ENCODE data around the gene SSBP1. TPM values are rescaled to one million over a fixed set of nuclear protein-coding genes. Genes with fewer than 3 reads are reported as not detected.

Gene SSBP1
- total and polyA plus RNA-seq, 8 donors = 28.5 to 88.8 (median 47.4) TPM

DNA sequence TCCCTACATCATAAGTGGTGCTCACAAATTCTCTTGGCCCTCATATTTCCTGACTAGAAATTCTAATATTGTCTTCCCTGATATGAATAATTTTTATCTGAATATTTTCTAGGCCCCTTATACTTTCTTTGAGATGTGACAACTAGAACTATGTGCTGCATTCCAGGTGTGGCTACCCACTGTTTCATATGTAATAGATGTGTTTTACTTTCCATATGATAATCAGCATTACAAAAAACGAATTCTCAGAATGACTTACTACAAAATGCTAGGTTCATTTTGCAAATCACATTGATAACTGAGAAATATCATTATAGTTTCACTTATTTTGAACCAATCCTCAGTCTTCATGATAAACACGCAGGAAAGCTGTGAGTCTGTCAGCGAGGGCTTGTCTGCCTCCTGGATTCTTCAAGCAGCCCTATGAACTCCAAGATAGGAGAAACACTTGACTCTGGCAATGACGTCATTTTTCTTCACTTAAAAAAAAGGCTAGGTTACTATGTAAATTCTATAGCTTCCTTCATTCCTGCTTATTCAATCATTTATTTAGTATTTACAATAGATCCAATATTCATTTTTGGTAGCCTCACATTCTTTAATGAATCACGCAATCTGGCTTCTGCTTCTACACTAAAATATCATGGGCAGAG lies 25.4 kb upstream of the SSBP1 start:
- Histone ChIP-seq H3K36me3 (no peaks in the 10 kb centered on the region), H3K4me1 (no peaks in the 10 kb centered on the region), H3K27me3 (no peaks in the 10 kb centered on the region), H3K9me3 (no peaks in the 10 kb centered on the region), H3K27ac (no peak overlapping the region), H3K4me3 (no peak overlapping the region)
- intact Hi-C loops (cut with DNase I) = no loop called here
- no peak for DNase-seq
- TF ChIP-seq, protein P1, sequence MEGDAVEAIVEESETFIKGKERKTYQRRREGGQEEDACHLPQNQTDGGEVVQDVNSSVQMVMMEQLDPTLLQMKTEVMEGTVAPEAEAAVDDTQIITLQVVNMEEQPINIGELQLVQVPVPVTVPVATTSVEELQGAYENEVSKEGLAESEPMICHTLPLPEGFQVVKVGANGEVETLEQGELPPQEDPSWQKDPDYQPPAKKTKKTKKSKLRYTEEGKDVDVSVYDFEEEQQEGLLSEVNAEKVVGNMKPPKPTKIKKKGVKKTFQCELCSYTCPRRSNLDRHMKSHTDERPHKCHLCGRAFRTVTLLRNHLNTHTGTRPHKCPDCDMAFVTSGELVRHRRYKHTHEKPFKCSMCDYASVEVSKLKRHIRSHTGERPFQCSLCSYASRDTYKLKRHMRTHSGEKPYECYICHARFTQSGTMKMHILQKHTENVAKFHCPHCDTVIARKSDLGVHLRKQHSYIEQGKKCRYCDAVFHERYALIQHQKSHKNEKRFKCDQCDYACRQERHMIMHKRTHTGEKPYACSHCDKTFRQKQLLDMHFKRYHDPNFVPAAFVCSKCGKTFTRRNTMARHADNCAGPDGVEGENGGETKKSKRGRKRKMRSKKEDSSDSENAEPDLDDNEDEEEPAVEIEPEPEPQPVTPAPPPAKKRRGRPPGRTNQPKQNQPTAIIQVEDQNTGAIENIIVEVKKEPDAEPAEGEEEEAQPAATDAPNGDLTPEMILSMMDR (IDR thresholded peaks at IDR 0.05) = no peak
- WGBS, 2 donors = 85 to 90% methylated on average over 5 of the region's 5 CpGs
- no peak for ATAC-seq
- FAIRE-seq = no peak

DNA sequence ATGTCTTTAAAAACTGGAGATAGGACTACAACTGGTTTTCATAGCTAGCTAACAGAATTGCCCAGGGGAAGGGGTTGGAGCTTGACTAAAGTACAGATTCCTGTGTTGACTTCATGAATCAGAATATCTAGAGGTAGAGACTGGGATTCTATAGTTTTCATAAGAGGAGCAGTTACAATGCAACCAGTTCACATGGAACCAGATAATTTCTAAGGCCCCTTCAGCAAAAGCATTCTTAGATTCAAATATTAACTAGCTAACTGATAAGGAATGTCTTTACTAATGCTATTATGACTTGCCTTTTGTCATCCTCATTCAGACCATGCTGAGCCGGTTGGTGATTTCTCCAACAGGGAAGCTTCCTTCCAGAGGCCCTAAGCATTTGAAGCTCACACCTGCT lies 24.3 kb upstream of the SSBP1 start:
- no peak overlapping the region for H3K4me3 ChIP-seq
- TF ChIP-seq, protein P1 (IDR thresholded peaks at IDR 0.05) = no peak
- FAIRE-seq (no peak), ATAC-seq (no peak), DNase-seq (no peak)
- H3K27ac ChIP-seq = no peak overlapping the region
- no peaks in the 10 kb centered on the region for H3K4me1 ChIP-seq
- 83 to 91% methylated on average over 1 of the region's 1 CpG for WGBS, 2 donors
- intact Hi-C loops (cut with DNase I) = no loop called here
- no peaks in the 10 kb centered on the region for H3K36me3 ChIP-seq
- no peaks in the 10 kb centered on the region for H3K27me3 ChIP-seq
- no peaks in the 10 kb centered on the region for H3K9me3 ChIP-seq

DNA sequence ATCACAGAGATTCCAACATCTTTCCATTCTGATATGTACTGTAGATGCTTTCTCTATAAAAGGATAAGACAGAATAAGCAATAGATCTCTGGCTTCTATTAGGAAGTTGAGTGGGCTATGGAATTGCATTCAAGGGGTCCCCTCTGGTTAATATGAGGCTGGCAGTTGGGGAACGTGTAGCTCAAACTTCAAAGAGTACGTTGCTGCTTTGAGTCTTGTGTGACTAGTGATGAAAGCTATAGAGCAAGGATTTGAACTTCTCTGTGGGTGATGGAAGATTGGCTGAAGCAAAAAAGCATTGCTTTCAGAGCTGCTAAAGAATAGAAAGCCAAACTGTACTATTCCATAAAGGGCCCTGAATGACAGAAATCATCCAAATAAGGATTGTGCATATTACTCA lies 23.6 kb upstream of the SSBP1 start:
- WGBS, 2 donors = 85 to 88% methylated on average over 2 of the region's 2 CpGs
- FAIRE-seq = no peak
- Histone ChIP-seq H3K27ac (no peak overlapping the region), H3K27me3 (no peaks in the 10 kb centered on the region), H3K9me3 (no peaks in the 10 kb centered on the region), H3K36me3 (no peaks in the 10 kb centered on the region), H3K4me3 (no peak overlapping the region), H3K4me1 (no peaks in the 10 kb centered on the region)
- ATAC-seq = no peak
- TF ChIP-seq, protein P1 (IDR thresholded peaks at IDR 0.05) = no peak
- DNase-seq = no peak
- intact Hi-C loops (cut with DNase I) = no loop called here

DNA sequence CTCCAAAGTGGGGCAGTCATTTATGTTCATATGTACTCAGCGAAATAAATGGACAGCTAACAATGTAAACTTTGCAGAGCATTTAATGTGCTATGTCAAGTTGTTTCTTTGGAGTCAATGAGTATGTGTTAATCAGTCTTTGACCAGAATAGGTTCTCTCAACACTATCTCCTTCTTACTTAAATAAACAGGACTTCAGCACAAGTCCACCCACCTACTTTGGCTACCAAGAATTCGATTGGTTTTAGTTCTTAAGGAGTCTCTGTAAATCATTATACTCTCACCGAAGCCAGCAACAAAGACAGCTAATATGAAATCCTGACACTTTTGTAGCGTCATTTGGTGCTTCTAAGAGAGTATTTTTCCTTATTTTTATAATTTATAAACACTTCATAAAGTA lies 23.1 kb upstream of the SSBP1 start:
- intact Hi-C loops (cut with DNase I) = no loop called here
- no peak for ATAC-seq

More for the DNA sequence above, 23.1 kb upstream of the SSBP1 start:
- Histone ChIP-seq H3K36me3 (no peaks in the 10 kb centered on the region), H3K4me3 (no peak overlapping the region), H3K4me1 (no peaks in the 10 kb centered on the region), H3K27ac (no peak overlapping the region), H3K9me3 (no peaks in the 10 kb centered on the region), H3K27me3 (no peaks in the 10 kb centered on the region)
- DNase-seq (no peak), FAIRE-seq (no peak)
- WGBS, 2 donors = 55 to 57% methylated on average over 4 of the region's 4 CpGs
- TF ChIP-seq, protein P1 (IDR thresholded peaks at IDR 0.05) = no peak

Measured in pancreas (tissue), 10 donors.